GM12878 (cell line): Measurements from ENCODE around the gene GRIK4. TPM values are rescaled to one million over a fixed set of nuclear protein-coding genes. Genes with fewer than 3 reads are reported as not detected.

ENCODE experiments used
- ATF2 ChIP-seq: IDR thresholded peaks from 2 replicates; pipeline ENCODE4 v1.6.1; 2012; ENCODE audit warnings: low read length, inconsistent platforms
- CBFB ChIP-seq: IDR thresholded peaks from 2 replicates; pipeline ENCODE4 v1.6.1; 2016; ENCODE audit warnings: antibody characterized with exemption, low read depth
- CHD1 ChIP-seq: IDR thresholded peaks from 2 replicates; pipeline ENCODE4 v1.6.1; 2012; ENCODE audit warnings: low read depth, low read length, improper control_type of control experiment
- EP300 ChIP-seq, 2 experiments: fragments of 150-350 bp in 1 of 2; IDR thresholded peaks; 2 replicates each; pipeline ENCODE4 v1.6.1; 2011 to 2012; ENCODE audit warnings: low read depth in 2 of 2, low read length in 2 of 2, borderline replicate concordance in 1 of 2, improper control_type of control experiment in 1 of 2, inconsistent platforms in 1 of 2; ENCODE audit not compliant: control insufficient read depth in 1 of 2
- IKZF2 ChIP-seq, 2 experiments: fragments of 450-650 bp; IDR thresholded peaks; 2 replicates each; pipeline ENCODE4 v1.6.1; 2017; ENCODE audit warnings: mild to moderate bottlenecking in 2 of 2, moderate library complexity in 2 of 2
- KDM1A ChIP-seq: fragments of 200-600 bp; sonication (generic); IDR thresholded peaks from 2 replicates; pipeline ENCODE4 v1.6.1; 2016; ENCODE audit warnings: borderline replicate concordance
- MEF2A ChIP-seq: IDR thresholded peaks from 2 replicates; pipeline ENCODE4 v1.6.1; 2011; ENCODE audit warnings: low read depth, mild to moderate bottlenecking, low read length, moderate library complexity; ENCODE audit not compliant: insufficient read depth
- MTA3 ChIP-seq: IDR thresholded peaks from 2 replicates; pipeline ENCODE4 v1.6.1; 2012; ENCODE audit warnings: low read length, inconsistent platforms, borderline replicate concordance
- NFIC ChIP-seq: IDR thresholded peaks from 2 replicates; pipeline ENCODE4 v1.6.1; 2012; ENCODE audit warnings: low read depth, mild to moderate bottlenecking, inconsistent platforms, low read length, moderate library complexity
- NR2C1 ChIP-seq: fragments of 450-650 bp; IDR thresholded peaks from 2 replicates; pipeline ENCODE4 v1.6.1; 2017; ENCODE audit warnings: antibody characterized with exemption, mild to moderate bottlenecking, moderate library complexity
- PAX5 ChIP-seq: IDR thresholded peaks from 2 replicates; pipeline ENCODE4 v1.6.1; 2011; ENCODE audit warnings: low read depth, low read length, borderline replicate concordance
- POLR2AphosphoS2 ChIP-seq: IDR thresholded peaks from 2 replicates; pipeline ENCODE4 v1.6.1; 2011; ENCODE audit warnings: low read depth, mild to moderate bottlenecking, low read length, improper control_type of control experiment, moderate library complexity
- STAT3 ChIP-seq: IDR thresholded peaks from 2 replicates; pipeline ENCODE4 v1.6.1; 2011; ENCODE audit warnings: low read depth, low read length, improper control_type of control experiment
- TBL1XR1 ChIP-seq: IDR thresholded peaks from 2 replicates; pipeline ENCODE4 v1.6.1; 2012; ENCODE audit warnings: low read depth, low read length, improper control_type of control experiment
- ZNF207 ChIP-seq: fragments of 450-650 bp; IDR thresholded peaks from 2 replicates; pipeline ENCODE4 v1.6.1; 2014; ENCODE audit warnings: antibody characterized with exemption, mild to moderate bottlenecking, borderline replicate concordance
- ZNF217 ChIP-seq: fragments of 450-650 bp; IDR thresholded peaks from 2 replicates; pipeline ENCODE4 v1.6.1; 2017; ENCODE audit warnings: antibody characterized with exemption, mild to moderate bottlenecking
- polyA plus RNA-seq, 11 experiments: library from polyadenylated mRNA; depleted of rRNA in 4 of 11; unstranded in 6 of 11; stranded (reverse) in 5 of 11; fragments of >200 nt; fragmentation: Nextera tagmentation in 4 of 11; fragmentation: Illumina TruSeq in 1 of 11; extraction: Ambion mirVana in 4 of 11; extraction: Trizol in 1 of 11; gene quantifications; 1 replicate in 1 of 11; 2 replicates in 10 of 11; pipeline versions ENCODE4 v1.2.1 to v1.2.3, GENCODE V29; 2011 to 2016; ENCODE audit warnings: inconsistent platforms in 2 of 11, missing spikeins in 2 of 11, low read depth in 1 of 11
- total RNA-seq, 4 experiments: library from RNA; depleted of rRNA in 3 of 4; stranded (reverse); fragments of >200 nt in 3 of 4; fragmentation: Illumina TruSeq in 1 of 4; extraction: Trizol in 1 of 4; gene quantifications; 2 replicates each; pipeline versions ENCODE4 v1.2.1 to v1.2.3, GENCODE V29; 2013 to 2021

The GRIK4 gene
- total and polyA plus RNA-seq, 10 of the 15 experiments (the other 5 are each of a cell fraction or from before 2014, with no cell fraction given): 0.33 to 3.6 (median 0.72) TPM

GRCh38 chr11:120925944-120926343, 414.4 kb downstream of the GRIK4 start (continued):
- TF ChIP-seq TBL1XR1: peak; percentile 83
- no peak for TF ChIP-seq POLR2AphosphoS2
- no peak for TF ChIP-seq KDM1A
- TF ChIP-seq CHD1: no peak
- peak; percentile 73; the same call in 1 of the 2 replicates for TF ChIP-seq ATF2
- TF ChIP-seq CBFB: peak; percentile 63; the same call in 1 of the 2 replicates
- TF ChIP-seq PAX5: peak; percentile 94
- peak; percentile 56; the same call in 1 of the 2 replicates for TF ChIP-seq MEF2A
- TF ChIP-seq MTA3: peak; percentile 93; the same call in 1 of the 2 replicates
- TF ChIP-seq ZNF217: peak; percentile 79; the same call in 1 of the 2 replicates
- TF ChIP-seq ZNF207: 0 out of 2 replicates have a peak, but pooled peaks have one; percentile 3
- no peak for TF ChIP-seq NR2C1
- peak; percentile 86 for TF ChIP-seq NFIC
- peak; percentile 94 to 95 for TF ChIP-seq IKZF2 (IDR thresholded peaks at IDR 0.05)
- peak; percentile 96 to 100 for TF ChIP-seq EP300 (IDR thresholded peaks at IDR 0.05; ENCODE audit: borderline replicate concordance in 1 of 2, control insufficient read depth in 1 of 2, low read depth in 2 of 2, low read length in 2 of 2)
- TF ChIP-seq STAT3: peak; percentile 92; the same call in 1 of the 2 replicates
- TF ChIP-seq, all 136 proteins: peak for 45
